HG03521 (cell line): ENCODE results near the gene PBX4.
"Not testable (repeated sequence)": the region's sequence is repeated elsewhere in the genome, so short reads cannot be mapped to it uniquely, and the experiment has no call there.

Experiments
- ATAC-seq: cut with Tn5 transposase; IDR thresholded peaks from one replicate; pipeline ENCODE4 v1.9.1; 2021; ENCODE audit warnings: mild to moderate bottlenecking, moderate library complexity; ENCODE audit not compliant: unreplicated experiment

The PBX4 gene

DNA sequence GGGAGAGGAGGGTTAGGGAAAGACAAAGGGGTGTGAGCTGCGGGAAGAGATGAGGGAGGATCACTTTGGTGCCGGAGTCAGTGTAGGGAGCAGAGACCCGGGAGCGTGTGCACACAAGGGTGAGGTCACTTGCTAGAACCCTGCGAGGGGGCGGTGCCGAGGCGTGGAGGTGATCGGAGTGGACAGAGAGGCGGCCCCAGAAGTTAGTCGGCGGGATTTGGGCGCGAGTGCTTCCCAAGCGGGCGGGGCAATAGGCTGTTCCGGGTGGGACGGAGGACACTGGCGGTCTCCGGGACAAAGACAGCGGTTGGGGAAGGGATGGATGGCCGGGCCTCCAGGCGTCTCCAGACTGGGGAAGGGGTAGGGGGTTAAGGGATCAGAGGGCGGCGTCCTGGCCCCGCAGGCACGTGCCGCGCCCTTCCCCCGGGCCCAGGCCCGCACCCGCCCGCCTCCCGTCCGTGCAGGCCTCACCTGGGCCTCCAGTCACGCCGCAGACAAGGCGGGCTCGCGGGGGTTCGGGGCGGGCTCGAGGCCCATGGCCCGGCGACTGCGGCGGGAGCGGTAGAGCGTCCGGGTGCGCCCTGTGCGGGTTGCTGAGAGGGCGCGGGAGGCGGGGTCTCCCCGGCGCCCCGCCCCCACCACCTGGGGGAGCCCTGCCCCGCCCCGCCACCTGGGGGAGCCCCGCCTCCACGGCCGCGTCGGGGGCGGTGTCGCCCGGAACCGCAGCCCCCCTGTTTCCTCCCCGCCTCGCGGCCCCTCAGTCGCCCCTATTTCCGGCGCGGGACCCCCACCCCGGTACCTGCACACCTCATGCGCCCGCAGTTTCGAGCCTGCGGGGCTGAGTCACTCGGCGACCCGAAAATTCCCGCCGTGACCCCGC is 9.4 kb upstream of the PBX4 start, which contains the start of gene LPAR2:
LPAR2 (minus strand) TSS at position 600 of the 880 bp plus-strand sequence. CDS start 945 bp downstream, outside the sequence.
- peak; percentile 62 for ATAC-seq

DNA sequence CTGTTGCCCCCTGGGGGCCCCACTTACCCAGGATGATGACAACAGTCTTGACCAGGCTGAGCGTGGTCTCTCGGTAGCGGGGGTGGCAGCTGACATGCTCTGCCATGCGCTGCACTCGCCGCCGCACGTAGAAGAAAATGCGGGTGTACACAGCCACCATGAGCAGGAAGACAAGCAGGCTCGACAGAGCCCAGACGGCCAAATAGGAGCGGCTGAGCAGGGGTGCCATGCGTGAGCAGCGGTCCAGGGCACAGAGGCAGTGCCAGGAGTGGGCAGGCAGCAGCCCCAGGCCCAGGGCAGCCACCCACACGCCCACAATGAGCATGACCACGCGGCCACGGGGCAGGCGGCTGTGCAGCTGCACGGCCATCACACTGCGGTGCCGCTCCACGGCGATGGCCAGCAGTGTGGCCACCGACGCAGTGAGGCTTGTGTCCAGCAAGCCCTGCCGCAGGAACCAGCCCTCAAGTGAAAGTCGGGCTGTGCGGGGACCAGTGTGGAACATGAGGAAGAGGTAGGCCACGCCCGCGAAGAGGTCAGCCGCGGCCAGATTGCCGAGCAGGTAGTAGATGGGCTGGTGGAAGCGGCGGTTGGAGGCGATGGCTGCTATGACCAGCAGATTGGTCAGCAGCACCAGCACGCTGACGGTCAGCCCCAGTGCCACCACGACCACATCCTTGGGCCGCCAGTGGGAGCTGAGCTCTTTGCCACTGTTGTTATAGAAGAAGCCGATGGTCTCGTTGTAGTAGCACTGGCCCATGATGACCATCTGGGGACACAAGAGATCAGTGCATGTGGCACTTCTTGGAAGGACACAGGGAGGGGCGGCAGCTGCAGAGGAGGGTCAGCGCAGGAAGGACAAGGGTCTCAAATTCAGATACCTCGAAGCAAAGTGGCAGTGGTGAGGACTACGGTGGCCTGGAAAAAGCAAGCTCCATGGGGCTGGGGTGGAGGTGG is 8.3 kb upstream of the PBX4 start:
- ATAC-seq, result no peak

DNA sequence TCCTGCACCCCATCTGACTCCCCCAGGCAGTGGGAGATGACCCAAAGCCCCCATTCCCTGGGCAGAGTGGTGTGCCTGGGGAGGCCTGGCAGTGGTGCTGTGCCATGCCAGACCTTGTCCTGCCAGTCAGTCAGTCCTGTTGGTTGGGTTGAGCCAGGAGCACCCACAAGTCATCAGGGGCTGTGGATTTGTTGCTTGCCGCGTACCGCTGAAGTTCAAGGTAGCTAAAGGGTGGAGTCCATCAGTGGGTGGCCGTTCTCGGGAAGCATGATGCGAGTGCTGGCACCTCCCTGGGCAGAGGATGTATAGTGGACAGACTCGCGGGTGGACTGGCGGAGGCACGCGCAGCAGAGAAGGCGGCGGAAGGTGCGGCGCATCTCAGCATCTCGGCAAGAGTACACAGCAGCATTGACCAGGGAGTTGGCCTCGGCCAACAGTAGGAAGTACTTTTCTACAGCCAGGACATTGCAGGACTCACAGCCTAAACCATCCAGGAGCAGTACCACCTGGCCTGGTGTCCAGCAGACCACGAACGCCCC is 5.6 kb upstream of the PBX4 start:
- no peak for ATAC-seq

DNA sequence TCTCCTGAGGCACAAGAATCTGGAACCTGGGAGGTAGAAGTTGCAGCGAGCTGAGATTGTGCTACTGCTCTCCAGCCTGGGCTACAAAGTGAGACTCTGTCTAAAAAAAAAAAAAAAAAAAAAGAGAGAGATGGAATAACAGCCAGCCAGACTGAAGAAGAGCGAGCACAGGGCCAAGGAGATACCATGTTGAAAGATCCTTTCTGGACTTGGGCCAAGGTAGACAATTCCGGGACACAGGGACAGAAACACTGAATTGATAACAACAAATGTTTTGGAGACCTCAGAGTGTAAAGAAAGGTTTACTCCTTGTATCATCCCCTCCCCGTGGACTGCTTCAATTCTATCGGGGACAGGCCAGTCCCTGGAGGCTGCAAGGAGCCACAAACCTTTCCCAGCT is 4.9 kb upstream of the PBX4 start:
- no peak for ATAC-seq

DNA sequence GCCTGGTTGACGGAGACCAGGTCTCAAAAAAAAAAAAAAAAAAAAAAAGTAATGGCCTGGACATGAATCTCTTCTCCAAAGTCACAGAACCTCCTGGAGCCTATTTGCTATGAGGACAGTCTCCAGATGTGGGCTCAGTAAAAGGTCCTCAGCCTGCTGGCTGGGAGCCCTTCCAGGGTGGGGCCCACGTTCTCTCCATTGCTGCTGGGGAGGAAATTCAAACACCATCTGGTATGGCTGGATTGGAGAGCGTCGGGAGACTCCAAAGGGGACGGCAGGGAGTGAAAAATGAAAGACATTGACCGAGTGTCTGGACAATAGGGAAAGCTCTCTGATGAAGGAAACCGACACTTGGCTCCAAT is 1.3 kb upstream of the PBX4 start:
- no peak for ATAC-seq

DNA sequence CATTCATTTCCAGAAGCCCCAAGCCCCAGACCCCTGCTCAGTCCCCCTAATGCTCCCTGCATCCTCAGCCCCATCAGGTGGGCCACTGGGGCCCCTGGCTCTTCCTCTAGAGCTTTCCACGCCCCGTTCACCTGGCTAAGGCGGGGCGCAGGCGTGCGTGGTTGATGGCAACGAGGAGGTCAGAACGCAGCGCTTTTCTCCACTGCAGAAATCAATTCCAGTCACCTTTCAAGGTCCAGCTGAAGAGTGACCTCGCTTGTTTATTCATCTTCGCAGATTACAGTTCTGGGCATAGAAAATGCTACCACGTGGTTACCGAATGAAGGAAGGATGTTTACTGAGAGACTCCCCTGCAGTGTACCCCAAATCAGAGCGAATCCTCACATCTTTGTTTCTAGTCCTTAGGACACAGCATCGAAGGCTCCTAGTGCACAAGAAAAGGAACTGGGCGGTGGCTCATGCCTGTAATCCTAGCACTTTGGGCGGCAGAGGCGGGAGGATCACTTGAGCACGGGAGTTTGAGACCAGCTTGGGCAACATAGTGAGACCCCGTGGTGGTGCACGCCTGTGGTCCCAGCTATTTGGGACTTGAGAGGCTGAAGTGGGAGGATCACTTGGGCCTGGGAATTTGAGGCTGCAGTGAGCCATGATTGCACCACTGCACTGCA is 828 bp upstream of the PBX4 start:
- no peak for ATAC-seq

DNA sequence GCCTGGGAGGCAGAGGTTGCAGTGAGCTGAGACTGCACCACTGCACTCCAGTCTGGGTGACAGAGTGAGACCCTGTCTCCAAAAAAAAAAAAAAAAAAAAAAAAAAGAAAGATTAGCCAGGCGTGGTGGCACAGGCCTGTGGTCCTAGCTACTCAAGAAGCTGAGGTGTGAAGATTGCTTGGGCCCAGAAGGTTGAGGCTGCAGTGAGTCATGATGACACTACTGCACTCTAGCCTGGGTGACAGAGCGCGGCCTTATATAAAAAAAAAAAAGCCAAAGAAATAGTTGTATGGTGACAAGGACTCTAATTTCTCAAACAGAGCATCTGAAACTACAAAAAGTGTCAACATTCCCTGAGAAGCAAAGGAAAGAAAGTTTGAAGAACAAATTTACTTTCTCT is 3.4 kb downstream of the PBX4 start:
- no peak for ATAC-seq

DNA sequence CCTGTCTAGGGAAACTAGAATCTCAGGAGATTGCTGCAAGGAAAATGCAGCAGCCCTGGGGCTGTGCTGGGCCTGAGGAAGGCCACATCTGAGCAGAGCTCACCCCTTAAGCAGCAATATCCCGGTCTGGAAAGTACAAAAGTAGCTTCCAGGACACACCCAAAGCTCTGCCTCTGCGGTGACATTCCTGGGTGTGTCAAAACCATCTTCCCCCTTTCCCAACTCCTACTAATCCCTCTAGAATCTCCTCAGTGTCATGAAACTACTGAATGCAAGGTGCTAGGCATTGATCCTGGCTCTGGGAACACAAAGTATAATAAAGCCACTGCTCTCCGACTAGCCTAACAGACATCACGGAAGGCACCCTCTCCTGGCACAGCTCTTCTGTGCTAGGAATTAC is 5.0 kb downstream of the PBX4 start:
- ATAC-seq, result no peak

DNA sequence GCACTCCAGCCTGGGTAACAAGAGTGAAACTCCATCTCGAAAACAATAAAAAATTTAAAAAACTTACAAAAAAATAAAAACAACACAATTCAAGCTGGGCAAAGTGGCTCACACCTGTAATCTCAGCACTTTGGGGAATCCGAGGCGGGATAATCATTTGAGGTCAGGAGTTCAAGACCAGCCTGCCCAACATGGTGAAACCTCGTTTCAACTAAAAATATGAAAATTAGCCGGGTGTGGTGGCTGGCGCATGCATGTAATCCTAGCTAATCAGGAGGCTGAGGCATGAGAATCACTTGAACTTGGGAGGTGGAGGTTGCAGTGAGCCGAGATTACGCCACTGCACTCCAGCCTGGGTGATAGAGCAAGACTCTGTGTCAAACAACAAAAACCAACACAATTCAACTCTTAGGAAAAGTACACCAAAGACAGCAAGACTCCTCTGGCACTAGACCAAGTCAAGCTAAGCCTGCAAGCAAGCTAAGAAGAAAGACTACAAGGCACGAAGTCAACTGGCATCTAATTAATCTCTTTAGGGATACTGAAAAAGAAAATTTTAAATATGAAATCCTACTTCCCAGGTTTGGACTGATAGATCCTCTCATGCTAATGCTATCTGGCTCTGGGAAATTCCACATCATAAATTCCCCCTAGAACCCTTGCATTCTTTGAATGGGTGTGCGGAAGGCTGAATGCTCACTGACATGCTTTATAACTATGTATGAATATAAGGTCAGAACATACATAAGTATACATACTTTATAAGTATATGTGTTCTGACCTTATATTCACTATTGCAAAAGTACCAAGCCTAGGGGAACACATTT is 7.9 kb downstream of the PBX4 start:
- no peak for ATAC-seq

DNA sequence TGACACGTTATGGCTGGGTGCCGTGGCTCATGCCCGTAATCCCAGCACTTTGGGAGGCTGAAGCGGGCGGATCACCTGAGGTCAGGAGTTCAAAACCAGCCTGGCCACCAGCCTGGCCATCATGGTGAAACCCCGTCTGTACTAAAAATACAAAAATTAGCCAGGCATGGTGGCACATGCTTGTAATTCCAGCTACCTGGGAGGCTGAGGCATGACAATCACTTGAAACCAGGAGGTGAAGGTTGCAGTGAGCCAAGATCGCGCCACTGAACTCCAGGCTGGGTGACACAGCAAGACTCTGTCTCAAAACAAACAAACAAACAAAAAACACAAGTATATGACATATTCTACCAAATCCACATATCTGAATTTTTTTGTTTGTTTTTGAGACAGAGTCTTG is 11.8 kb downstream of the PBX4 start:
- not testable (repeated sequence) for ATAC-seq

DNA sequence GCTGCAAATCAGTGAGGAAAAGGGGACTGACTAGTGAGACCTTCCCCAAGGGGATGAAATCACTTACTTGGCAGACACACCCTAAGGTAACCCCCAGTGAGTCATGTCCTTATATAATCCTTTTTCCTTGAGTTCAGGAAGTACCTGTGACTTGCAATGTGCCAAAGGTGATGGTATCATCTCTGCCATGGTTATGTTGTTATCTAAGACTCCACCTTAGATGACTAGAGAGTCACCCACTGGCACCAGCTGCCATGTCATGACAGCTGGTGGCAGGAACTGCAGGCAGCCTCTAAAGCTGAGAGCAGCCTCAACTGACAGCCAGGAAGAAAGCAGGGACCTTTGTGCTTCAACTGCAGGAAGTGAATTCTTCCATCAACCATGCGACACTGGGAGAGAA is 12.5 kb downstream of the PBX4 start:
- ATAC-seq, result no peak

DNA sequence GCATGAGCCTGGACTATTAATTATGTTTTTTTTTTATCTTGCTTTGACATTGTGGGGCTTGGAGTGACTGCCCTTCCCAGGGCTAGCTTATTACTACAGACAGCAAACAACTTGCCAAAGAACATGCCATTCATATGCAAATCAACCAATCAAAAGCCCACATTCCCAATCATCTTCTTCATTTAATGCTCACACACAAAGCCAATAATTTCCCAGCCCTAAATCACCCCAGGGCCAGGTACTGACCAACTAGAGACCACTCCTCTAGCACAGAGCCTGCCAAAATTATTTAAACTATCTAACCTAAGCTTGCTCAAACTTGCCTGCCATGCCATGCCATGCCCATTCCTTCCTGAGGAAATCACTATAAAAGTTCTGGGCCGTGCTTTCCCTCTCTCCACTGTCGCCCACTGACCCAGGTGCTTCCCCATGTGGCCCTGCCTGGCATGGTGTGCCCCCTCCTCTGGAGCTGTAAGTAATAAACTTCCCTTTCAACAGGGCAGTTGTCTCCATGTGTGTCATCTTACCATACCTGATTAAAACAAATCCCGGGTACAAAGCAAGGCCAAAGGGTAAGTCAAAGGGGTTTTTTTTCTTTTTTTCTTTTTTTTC is 15.7 kb downstream of the PBX4 start:
- ATAC-seq, result no peak

DNA sequence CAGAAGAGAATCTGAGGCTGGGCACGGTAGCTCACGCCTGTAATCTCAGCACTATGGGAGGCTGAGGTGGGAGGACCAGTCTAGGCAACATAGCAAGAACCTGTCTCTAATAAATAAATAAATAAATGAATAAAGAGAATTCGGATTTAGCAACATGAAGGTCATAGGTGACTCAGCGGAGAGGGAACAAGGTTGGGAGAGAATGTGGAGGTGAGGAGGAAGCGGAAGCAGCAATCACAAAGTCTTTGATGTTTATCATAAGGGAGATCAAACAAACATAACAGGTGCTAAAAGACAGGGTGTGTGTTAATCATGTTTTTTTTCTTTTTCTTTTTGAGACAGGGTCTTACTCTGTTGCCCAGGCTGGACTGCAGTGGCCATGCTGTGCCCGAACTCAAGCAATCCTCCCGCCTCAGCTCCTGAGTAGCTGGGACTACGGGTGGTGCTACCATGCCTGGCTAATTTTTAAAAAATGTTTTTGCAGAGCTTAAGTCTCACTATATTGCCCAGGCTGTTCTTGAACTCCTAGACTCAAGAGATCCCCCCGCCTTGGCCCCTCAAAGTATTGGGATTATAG is 16.3 kb downstream of the PBX4 start:
- no peak for ATAC-seq

DNA sequence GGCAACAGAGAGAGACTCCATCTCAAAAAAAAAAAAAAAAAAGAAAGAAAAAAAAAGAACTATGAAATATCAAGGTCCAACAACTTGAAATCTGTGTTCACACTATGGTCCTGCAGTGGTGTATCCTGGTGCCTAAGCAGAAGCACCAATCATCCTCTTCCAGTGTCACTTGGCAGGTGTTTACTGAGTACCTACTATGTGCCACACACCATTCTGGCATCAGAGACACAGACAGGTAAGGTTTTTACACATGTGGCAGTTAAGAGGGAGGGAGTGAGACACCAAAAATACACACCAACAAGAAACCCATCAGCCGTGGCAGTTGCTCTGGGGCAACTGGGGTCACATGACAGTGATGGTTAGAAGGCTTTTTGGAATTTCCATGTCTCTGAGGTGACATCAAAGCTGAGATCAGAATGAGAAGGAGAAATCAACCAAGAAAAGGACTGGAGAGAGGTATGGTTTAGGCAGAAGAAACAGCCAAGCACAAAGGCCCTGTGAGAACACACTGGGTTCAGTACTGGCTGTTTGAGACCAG is 17.6 kb downstream of the PBX4 start:
- no peak for ATAC-seq

DNA sequence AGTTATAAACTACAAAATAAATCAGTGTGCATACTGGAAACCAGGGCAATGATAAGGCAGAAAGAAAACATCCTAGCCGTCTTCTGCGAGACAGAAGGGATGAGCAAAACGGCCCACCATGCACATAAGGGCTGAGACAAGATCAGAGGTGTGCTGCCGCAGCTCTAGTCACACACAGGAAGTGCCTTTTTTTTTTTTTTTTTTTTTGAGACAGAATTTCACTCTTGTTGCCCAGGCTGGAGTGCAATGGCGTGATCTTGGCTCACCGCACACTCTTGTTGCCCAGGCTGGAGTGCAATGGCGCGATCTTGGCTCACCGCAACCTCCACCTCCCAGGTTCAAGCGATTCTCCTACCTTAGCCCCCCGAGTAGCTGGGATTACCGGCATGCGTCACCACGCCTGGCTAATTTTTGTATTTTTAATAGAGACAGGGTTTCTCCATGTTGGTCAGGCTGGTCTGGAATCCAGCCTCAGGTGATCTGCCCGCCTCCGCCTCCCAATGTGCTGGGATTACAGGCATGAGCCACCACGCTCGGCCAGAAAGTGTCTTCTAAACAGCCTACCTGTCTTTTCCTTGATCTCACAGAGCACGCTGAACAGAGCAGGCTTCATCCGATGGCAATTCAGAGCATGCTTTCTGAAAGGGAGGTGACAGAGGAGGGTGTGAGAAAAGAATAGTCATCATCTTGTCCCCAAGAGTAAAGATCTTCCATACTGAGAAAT is 19.6 kb downstream of the PBX4 start:
- peak; percentile 36 for ATAC-seq

DNA sequence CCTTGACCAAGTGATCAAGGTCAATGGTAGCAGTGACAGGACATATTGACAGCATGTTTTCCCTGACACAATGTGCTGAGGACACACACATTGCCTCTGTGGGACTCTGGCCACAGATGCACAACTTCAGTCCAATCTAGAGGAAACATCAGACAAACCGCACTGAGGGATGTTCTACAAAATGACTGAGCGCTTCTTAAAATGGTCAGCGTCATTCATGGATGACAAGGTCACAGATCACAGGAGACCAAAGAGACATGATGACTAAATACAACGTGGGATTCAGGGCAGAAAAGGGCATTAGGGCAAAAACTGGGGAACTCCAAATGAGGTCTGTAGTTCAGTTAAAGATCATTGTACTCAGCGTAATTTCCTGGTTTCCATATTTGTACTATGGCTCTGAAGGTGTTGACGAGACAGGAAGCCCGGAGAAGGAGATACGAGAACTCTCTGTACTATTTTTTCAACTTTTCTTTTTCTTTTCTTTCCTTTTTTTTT is 20.6 kb downstream of the PBX4 start:
- peak; percentile 52 for ATAC-seq

DNA sequence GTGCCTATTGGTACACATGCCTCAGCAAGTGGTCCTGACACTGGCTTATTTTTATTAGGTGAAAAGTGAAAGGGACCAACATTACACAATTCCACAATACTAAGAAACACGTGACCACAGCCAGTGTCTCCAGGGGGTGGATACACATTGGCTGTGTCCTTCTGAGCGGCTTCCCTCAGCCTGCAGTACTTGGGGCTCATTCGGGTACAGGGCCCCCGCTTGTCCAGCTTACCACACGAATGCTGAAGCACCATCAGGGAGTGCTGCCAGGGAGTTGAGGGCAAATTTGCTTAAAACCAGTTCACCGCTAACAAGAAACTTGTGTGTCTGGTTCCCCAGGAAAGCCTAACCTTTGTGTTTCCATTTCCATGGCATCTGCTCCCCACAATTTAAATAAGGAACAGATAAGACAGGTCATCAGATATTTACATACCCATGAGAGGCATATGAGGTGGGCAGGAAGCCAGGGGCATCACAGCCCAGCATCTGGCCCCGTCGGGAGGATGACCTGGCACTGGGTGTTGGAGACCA is 23.3 kb downstream of the PBX4 start:
- ATAC-seq, result no peak

DNA sequence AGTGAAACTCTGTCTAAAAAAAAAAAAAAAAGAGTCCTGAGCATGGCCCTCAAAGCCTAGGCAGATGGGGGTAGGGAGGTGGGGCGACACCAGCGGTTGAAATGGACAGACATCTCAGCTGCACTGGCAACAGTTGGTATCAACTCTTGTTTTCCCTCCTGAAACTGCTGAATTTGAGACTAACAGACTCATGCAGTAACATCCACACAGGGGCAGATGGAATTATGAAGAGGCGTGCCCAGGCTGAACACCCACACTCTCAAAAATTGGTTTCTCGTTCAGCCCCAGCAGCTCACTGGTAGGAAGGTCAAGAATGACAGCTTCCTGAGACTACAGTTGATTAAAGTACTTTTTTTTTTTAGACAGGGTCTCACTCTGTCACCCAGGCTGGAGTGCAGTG is 24.1 kb downstream of the PBX4 start:
- ATAC-seq, result no peak
